HEK293T (cell line): ENCODE data around the gene TWNK.

Experiments
- FOXM1 ChIP-seq: fragments of 450-650 bp; IDR thresholded peaks from 2 replicates; pipeline ENCODE4 v1.6.1; 2017; ENCODE audit warnings: mild to moderate bottlenecking, borderline replicate concordance
- PKNOX1 ChIP-seq: fragments of 450-650 bp; IDR thresholded peaks from 2 replicates; pipeline ENCODE4 v1.6.1; 2016
- SP1 ChIP-seq: fragments of 450-650 bp; IDR thresholded peaks from 2 replicates; pipeline ENCODE4 v1.6.1; 2017
- ZNF384 ChIP-seq: fragments of 450-650 bp; IDR thresholded peaks from 2 replicates; pipeline ENCODE4 v1.6.1; 2016

GRCh38 chr10:100969187-100970075, 17.9 kb upstream of the TWNK start, which contains the start of gene SEMA4G:
- TF ChIP-seq PKNOX1 (no peak), ZNF384 (no peak), SP1 (no peak), FOXM1 (no peak)
